HG03108 (cell line): ENCODE measurements around the gene OSCP1.

ENCODE experiments used
- ATAC-seq: cut with Tn5 transposase; IDR thresholded peaks from one replicate; pipeline ENCODE4 v1.9.1; 2021; ENCODE audit warnings: moderate library complexity; ENCODE audit not compliant: unreplicated experiment

The OSCP1 gene

DNA sequence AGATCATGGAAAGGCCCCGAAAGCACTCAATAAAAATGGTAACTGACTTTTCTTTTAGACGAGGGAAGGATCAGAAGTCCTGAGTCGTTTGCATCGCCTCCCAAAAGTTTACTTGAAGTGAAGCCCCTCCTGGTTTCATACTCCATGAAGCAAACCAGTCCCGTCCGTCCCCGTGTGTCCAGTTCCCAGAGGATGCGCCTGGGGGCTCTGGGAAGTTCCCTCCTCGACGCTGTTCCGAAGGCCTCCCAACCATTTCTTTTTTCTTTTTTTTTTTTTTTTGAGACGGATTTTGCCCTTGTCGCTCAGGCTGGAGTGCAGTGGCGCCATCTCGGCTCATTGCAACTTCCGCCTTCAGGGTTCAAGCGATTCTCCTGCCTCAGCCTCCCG, 661 bp upstream of the OSCP1 start:
- ATAC-seq: no peak

DNA sequence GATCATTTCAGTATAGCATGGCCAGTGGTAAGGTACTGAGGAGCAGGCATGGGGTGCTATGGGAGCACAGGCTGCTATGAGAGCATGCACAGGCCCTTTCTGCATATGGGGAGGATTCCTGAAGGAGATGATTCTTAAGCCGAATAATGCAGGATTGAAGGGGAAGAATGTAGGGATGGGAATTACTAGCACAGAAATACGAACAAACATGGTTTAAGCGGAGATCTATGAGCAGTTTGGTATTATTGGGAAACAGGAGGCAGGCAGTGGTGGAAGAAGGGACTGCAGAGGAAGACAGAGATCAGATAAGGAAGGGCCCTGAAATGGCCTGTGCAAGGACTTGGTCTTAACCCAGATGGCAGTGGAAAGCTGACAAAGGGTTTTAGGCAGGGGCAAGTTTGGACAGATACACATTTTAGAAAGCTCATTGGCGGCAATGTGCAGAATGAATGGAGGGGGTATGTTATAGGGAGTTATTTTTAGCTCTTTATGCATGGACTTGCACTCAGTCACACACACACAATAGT, 1.7 kb downstream of the OSCP1 start:
- ATAC-seq: no peak

DNA sequence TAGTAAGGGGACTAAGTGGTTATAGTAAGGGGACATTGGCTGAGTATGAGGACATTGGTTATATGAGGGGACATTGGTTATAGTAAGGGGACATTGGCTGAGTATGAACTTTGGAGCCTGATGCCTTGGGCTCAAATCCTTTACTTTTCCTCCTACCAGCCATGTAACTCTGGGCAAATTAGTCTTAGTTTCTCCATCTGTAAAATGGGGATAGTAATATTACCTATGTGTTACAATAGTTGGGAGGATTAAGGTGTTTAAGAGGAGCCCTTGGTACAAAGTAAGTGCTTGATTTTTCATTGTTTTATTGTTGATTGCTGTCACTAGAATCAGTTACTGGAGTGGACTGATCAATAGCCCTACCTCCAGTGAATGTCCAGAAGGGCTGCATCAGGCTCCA, 2.8 kb downstream of the OSCP1 start:
- ATAC-seq: no peak

DNA sequence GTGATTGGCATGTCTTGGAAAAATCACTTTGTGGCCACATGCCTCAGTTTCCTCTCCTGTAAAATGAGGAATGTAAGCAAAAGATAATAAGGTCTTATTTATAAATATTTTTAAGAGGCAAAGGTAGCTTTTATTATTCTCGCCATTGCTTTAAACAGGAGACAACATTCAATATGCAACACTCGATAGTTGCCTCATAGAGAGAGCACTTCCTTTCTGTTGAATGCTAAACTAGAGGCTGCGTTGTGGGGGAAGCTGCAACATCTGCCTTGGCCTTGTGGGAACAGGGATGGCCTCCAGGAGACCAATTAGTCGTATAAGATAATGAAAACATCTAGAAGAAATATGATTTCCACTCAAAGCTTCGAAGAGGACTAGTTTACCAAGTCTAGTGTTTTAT, 3.5 kb downstream of the OSCP1 start:
- ATAC-seq: no peak

DNA sequence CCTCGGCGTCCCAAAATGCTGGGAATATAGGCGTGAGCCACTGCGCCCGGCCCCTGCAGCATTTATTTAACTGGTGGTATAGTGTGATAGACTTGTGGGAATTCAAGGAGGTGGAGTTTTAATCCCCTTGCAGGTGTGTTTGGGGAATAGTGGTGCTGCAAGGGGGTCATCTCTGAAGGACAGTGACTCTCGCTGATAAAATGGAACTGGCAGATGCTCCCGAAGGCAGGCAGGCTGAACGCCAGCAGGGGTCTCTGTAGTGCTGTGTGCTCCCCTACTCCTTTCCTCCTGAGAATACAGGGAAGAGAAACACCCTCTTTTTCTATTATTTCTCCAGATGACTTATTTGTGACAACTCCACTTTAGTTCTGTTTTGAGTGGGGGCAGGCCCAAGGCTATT, 4.0 kb downstream of the OSCP1 start:
- no peak for ATAC-seq

DNA sequence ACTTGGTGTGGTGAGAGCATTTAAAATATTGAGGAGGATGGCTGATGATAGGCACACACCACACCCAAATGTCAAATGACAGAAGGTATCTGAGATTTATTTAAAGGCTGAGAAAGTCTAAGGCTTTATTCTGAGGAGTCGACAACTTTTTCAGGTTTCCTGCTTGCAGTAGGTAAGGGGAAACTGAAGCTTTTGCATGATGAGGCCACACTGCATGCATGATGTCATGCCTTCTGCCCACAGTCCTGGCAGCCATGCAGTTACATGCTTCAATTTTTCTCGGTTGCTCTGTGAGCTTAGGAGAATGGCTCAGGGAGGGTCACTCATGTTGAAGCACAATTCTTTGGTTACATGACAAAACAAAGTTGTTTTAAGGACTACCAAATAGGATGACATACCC, 7.0 kb downstream of the OSCP1 start:
- no peak for ATAC-seq

DNA sequence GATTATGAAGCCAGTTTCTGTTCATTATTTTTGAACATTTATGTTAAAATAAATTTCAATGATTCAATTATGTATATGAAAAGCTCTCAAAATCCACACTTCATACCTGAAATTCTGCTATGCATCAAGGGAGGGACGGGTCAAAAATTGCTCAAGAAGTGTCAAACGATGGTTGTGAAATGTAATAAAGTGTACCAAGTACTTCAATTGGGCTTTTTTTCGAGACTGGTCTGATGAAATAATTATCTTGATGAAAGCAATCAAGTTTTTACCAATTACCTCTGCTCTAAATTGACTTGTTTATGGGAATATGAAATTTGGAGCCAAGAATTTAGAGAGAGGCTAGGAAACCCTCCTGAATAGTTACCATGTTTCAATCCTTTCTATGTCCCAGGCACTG, 7.9 kb downstream of the OSCP1 start:
- ATAC-seq: no peak

DNA sequence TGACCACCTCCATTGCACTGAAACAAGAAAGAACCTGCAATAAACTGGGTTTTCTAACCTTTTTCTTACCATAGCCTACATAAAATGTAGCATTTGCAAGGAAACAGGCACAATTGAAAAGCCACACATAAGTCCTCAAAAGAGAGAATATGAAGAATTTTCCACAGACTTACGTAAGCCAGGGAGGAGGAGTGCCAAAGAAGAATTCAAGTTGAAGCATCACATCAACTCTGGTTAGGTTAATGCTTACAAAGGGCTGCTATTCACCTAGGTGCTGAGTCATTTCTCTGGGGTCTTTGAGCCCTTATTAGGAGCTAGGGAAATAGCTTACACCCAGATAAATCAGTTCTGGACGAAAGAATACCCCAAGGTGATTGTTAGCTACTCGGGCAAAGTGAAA, 9.6 kb downstream of the OSCP1 start:
- ATAC-seq: no peak

DNA sequence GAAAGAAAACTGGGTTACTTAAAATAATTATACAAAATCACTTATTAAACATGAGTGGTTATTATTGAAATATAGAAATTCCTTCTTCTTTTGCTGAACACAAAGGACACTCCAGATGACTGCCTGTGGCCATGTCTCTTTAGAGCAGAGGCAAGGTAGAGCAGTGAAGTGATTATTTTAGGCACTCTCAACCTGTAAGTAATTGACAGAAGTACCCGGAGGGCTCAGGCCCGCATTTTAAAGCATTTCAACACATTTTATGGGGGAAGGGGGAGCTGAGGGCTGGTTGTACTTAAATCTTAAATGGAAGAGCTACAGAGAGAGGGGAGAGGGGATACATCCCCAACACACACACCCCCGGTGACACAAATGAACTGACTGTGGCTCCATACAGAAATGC, 10.2 kb downstream of the OSCP1 start:
- no peak for ATAC-seq

DNA sequence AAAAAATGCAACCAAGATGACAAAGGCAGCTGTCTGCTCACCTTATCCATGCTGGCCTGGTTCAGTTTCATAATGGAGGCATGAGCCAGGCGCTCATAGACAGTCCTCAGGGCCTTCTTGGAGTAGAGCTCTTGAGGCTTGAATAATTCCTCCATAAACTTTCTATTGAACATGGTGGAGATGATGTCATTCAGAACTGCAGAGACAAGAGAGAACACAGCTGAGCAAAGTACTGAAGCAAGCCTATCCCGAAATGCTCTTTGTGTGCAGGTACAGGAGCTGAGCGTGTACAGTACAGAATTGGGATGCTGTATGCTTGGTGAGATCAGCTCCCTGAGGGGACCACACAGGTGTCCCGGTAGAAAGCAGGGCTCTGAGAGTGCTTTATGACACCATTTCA, 11.5 kb downstream of the OSCP1 start:
- no peak for ATAC-seq

DNA sequence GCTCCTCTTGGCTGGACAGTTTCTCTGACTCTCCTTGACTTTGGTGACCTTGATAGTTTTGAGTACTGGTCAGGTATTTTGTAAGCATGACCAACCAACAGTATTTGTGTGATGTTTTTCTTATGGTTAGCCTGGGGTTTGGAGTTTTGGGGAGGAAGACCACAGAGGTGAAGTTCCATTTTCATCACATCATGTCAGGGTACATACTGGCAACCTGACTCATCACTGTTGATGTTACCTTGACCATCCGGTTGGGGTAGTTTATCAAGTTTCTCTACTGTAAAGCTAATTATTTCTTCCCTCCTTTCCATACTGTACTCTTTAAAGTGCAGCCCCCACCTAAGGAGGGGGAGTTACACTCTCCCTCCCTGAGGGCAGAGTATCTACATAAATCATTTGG, 13.4 kb downstream of the OSCP1 start:
- ATAC-seq: no peak

DNA sequence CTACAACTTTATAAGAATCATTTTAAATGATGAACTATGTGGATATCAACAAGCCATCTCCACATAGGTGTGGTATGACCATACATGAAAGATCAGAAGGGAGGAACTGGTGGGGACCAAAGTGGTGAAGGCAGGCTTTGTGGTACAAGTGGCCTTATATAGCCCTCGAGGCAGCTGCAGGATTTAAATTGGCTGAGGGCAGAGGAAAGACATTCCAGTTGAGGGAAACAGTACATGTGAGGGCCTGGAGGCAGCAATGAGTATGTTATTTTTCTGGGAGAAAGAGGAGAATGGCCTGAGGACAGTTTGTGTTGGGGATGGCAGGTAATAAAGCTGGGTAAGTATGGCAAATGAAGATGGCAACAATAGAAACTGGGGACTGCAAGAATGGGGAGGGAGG, 17.1 kb downstream of the OSCP1 start:
- no peak for ATAC-seq

DNA sequence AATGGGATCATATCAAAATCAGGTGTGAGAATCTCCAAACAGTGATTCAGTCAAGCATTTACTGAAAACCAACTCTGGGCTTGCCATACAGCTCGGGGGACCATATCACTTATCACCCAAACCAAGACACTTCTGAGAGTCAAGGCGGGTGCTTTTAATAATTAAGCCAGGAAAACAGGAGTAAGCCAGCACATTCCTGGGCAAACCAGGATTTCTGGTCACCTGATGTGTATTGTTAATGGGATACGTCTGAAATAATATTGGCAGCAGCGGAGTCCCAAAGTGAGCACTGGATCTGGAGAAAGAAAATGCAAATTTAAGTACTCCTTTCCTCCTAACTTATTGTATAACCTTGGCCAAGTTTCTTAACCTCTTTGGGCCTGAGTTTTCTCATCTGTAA, 17.6 kb downstream of the OSCP1 start:
- ATAC-seq: no peak

DNA sequence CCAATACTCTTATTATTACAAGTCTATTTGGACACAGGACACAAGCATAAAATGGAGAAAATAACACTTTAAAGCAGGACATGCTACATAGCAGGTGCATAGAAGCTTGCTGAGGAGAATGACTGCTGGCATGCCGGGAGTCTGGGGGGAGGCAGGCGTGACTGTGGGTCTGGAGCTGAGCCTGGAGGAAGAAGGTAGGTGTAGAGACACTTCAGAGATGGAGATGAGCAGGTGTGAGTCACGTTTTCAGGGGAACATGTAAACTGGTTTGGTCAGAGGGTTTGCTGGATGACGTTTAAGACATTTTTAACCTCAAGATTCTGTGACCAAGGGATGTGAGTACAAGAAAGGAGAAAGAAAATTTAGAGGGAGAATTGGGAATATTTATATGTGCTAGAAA, 24.5 kb downstream of the OSCP1 start:
- ATAC-seq: no peak

DNA sequence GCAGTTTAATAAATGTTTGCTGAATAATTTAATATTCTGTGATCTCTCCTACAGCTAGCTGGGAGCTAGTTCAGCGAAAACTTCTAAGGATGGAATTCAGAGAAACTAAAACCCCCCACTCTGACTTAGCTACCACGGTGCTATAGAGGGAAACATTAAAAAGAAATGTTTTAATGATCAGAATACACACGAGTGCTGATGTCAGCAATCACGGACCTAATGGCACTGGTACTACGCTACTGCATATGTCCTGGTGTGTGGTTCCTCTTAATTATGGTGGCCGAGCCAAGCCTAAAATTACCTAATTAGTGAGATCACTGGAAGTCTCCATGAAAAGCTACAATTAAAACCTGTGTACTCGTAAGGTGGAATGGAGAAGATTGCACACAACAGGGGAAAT, 28.6 kb downstream of the OSCP1 start:
- no peak for ATAC-seq

DNA sequence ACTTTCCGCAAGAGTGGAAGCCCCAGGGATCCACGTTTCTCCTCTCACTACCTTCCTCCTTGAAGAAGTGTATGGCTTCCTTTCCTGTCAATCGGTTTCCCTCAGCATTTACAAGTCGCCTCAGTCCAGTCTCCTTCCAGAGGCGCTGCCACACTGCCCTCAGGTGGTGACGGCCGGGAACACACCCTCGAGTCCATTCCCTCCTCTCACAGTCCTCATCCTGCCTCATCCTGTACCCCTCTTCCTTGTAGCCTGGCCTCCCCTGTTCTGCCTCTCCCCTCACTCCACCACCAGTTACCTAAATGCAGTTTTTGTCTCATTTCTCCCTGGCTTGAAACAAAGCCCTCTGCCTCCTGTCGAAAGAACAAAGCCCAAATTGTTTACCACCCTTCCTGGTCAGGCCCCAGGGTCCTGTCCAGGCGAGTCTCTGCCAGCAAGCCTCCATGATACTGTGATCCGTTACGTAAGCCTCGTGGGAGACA, 29.4 kb downstream of the OSCP1 start:
- ATAC-seq: peak; percentile 61

DNA sequence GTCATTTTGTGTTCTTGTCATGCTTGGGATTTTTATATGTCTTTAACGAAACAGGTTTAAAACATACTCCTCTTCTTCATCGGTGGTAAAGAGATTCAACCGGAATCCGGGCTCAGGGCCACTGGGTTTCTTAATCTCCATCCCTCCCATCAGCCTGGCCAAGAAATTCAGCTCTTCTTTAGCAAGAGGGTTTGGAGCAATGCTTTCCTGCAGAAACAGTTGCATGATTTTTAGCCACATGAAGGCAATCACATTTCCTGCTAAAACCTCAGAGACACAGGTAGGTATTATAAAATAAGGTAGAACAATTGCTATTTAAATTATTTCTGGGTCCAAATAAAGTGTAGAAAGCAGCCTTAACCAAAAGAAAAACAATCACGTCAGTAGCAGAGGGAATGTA, 29.8 kb downstream of the OSCP1 start:
- ATAC-seq: no peak

DNA sequence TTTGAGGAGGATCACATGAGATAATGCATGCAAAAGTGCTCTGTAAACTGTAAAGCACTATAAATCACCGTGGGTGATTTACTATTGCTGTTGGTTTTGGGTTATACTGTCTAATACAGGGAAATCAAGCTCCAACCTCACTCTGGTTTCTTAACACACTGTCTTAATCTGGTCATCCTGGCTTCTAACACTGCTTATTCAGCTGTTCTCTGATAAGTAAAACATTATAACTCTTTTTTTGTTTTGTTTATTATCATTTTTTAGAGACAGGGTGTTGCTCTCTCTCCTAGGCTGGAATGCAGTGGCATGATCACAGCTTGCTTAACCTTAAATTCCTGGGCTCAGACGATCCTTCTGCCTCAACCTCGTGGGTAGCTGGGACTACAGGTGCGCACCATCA, 30.7 kb downstream of the OSCP1 start:
- ATAC-seq: no peak

DNA sequence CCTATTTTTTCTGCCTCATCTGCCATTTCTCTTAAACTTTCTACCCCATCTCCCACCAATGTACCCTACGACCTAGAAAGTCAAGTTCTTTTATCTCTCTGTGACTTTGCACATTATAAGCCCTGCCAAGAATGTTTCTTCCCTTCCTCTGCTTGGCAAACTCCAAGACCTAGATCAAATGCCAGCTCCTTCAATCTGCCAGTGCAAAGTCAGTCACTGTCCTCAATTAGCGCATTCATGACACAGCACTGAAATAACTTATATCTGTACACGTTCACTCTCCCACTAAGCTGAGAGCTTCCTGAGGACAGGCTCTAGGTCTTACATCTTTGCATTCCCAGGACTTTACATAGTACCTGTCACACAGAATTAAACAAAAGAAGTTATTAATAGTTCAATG, 31.1 kb downstream of the OSCP1 start:
- ATAC-seq: no peak

DNA sequence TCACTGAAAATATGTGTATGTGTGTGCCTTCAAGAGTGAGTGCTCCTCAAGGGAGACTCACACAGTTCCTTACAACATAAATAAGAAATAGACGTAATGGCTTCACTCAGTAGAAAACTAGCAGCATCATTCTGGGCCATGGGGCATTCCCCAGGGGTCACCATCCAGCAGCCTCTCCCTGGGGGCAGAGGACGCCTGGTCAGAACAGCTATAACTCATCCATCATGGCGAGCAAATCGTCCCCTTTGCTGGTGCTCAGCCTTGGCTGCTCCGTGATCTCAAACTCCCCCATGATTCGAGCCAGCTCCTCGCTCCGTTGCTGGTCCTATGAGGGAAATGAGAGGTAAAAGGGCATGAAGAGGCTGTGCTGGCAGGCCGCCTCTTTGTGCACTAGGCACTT, 32.3 kb downstream of the OSCP1 start:
- ATAC-seq: no peak

DNA sequence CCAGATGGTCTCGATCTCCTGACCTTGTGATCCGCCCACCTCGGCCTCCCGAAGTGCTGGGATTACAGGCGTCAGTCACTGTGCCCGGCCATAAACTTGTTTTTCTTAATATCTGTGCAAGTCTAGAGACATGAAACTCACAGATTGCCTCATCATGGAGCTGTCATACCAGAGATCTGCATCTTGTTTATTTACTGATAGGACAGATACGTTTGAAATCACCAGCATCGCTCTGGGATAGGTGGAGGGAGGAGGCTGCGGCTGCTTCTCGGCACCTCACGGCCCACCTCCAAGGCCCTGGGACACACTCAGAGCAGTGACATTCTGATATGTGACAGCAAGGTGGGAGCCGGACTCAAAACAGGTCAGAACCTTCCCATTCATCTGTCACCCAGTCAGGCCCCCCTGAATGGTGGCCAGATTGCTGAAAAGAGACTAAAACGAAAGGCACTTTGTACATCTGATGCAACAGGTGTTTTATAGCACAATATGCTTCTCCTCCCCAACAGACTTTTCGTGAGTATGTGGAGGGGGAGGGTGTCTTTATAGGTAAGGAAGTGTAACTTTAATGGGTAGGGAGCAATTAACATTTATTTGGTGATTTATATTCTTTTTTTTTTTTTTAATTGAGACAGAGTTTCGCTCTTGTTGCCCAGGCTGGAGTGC, 34.5 kb downstream of the OSCP1 start:
- no peak for ATAC-seq

DNA sequence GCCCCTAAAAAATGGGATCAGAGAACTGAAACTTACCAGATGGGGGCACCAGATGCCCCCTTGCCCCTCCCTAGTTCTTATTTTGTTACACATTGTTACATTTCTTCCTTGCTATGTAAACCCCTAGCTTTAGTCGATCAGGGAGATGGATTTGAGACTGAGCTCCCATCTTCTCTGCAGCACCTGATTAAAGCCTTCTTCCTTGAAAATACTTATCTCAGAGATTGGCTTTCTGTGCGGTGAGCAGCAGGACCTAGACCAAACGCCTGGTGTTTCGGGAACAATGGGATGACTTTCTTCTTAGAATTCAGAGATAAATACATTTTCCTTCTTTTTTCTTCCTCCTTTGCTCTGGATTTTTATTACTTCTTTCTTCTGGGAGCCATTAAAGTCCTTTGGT, 35.9 kb downstream of the OSCP1 start:
- ATAC-seq: no peak
